ENCODE data around the gene MDH2. TPM values are rescaled to one million over a fixed set of nuclear protein-coding genes. Genes with fewer than 3 reads are reported as not detected.

MDH2 gene
- total and polyA plus RNA-seq, 2 experiments from 2014 or later, result 150 to 180 TPM

DNA sequence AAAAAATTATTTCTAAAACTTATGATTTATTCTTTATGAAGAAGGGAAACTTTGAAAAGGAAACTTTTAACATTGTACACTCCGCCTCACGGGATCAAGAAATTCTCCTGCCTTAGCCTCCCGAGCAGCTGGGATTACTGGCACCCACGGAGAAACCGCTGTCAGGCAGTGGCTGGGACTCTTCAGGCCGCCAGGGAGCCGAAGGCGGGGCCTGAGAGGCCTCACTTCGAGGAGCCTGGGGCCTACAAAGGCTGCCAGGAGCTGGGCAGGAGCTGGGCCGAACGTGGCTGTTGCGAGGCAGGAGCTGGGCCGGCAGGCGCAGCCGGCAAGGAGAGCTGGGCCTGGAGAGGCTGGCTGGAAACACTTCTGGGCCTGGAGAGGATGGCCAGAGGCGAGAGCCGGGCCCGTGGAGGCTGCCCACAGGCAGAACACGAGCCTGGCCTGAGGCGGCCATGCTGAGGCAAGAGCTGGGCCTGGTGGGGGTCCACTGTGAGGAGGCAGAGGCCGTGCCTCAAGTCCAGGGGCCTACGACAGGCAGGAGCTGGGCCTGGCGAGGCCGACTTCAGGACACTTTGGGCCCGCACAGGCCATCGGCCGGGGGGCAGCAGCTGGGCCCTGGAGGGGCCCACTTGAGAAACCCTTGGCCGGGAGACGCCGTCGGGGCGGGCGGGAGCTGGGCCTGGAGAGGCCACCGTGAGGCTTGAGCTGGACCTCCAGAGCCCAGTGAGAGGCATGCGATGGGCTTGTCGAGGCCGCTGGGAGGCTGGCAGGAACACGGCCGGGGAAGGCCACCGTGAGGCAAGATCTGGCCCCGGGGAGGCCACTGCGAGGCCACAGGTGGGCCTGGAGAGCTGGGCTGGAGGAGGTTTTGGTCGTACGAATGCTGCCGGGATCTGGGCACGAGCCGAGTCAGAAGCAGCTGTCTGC, 23.7 kb downstream of the MDH2 start:
- H3F3A ChIP-seq (replicated peaks; ENCODE audit: low read depth), result no peaks in the 10 kb centered on the region
- no peaks in the 10 kb centered on the region; the same call in 2 of the 3 replicates for H3K9me3 Mint-ChIP-seq
- H2AFZ ChIP-seq, result no peak overlapping the region

More for the DNA sequence above, 23.7 kb downstream of the MDH2 start:
- peaks cover 8% of the 10 kb centered on the region for H3K4me1 Mint-ChIP-seq
- Histone ChIP-seq H3K36me3 (ENCODE audit: insufficient read depth) (peaks cover 4% of the 10 kb centered on the region), H3K79me2 (replicated peaks; ENCODE audit: insufficient read depth) (no peaks in the 10 kb centered on the region), H3K9me2 (ENCODE audit: insufficient read depth) (no peaks in the 10 kb centered on the region), H3K4me3 (no peak overlapping the region), H4K20me1 (replicated peaks; ENCODE audit: insufficient read depth) (no peaks in the 10 kb centered on the region), H3K27me3 (ENCODE audit: insufficient read depth) (no peaks in the 10 kb centered on the region), H3K27ac (ENCODE audit: low read depth) (no peak overlapping the region), H3K4me2 (no peak overlapping the region), H3K4me1 (ENCODE audit: insufficient read depth) (no peaks in the 10 kb centered on the region)
- H3K27me3 Mint-ChIP-seq (ENCODE audit: insufficient read depth, low read depth, poor library complexity), result peaks cover 4% of the 10 kb centered on the region
- peaks cover 4% of the 10 kb centered on the region for H3K36me3 Mint-ChIP-seq (ENCODE audit: low read depth)
- ATAC-seq (no peak; the same call in 2 of the 3 replicates), DNase-seq (ENCODE audit: low spot score) (no peak)
- no peak overlapping the region for H3K4me3 Mint-ChIP-seq
- no peak overlapping the region for H3K27ac Mint-ChIP-seq
- TF ChIP-seq EZH2phosphoT487 (IDR thresholded peaks at IDR 0.05; ENCODE audit: unreplicated experiment), result no peak
- TF ChIP-seq STAT1 (IDR thresholded peaks at IDR 0.05; ENCODE audit: unreplicated experiment), result no peak
- TF ChIP-seq, protein P1, sequence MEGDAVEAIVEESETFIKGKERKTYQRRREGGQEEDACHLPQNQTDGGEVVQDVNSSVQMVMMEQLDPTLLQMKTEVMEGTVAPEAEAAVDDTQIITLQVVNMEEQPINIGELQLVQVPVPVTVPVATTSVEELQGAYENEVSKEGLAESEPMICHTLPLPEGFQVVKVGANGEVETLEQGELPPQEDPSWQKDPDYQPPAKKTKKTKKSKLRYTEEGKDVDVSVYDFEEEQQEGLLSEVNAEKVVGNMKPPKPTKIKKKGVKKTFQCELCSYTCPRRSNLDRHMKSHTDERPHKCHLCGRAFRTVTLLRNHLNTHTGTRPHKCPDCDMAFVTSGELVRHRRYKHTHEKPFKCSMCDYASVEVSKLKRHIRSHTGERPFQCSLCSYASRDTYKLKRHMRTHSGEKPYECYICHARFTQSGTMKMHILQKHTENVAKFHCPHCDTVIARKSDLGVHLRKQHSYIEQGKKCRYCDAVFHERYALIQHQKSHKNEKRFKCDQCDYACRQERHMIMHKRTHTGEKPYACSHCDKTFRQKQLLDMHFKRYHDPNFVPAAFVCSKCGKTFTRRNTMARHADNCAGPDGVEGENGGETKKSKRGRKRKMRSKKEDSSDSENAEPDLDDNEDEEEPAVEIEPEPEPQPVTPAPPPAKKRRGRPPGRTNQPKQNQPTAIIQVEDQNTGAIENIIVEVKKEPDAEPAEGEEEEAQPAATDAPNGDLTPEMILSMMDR (conservative IDR thresholded peaks at IDR 0.05; ENCODE audit: low read depth in 2 of 2), result no peak
- TF ChIP-seq, protein P2, sequence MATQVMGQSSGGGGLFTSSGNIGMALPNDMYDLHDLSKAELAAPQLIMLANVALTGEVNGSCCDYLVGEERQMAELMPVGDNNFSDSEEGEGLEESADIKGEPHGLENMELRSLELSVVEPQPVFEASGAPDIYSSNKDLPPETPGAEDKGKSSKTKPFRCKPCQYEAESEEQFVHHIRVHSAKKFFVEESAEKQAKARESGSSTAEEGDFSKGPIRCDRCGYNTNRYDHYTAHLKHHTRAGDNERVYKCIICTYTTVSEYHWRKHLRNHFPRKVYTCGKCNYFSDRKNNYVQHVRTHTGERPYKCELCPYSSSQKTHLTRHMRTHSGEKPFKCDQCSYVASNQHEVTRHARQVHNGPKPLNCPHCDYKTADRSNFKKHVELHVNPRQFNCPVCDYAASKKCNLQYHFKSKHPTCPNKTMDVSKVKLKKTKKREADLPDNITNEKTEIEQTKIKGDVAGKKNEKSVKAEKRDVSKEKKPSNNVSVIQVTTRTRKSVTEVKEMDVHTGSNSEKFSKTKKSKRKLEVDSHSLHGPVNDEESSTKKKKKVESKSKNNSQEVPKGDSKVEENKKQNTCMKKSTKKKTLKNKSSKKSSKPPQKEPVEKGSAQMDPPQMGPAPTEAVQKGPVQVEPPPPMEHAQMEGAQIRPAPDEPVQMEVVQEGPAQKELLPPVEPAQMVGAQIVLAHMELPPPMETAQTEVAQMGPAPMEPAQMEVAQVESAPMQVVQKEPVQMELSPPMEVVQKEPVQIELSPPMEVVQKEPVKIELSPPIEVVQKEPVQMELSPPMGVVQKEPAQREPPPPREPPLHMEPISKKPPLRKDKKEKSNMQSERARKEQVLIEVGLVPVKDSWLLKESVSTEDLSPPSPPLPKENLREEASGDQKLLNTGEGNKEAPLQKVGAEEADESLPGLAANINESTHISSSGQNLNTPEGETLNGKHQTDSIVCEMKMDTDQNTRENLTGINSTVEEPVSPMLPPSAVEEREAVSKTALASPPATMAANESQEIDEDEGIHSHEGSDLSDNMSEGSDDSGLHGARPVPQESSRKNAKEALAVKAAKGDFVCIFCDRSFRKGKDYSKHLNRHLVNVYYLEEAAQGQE (IDR thresholded peaks at IDR 0.05; ENCODE audit: unreplicated experiment), result no peak
- TF ChIP-seq ZNF114 (CRISPR knock-in tag; IDR thresholded peaks at IDR 0.05), result no peak
- TF ChIP-seq, protein P3, sequence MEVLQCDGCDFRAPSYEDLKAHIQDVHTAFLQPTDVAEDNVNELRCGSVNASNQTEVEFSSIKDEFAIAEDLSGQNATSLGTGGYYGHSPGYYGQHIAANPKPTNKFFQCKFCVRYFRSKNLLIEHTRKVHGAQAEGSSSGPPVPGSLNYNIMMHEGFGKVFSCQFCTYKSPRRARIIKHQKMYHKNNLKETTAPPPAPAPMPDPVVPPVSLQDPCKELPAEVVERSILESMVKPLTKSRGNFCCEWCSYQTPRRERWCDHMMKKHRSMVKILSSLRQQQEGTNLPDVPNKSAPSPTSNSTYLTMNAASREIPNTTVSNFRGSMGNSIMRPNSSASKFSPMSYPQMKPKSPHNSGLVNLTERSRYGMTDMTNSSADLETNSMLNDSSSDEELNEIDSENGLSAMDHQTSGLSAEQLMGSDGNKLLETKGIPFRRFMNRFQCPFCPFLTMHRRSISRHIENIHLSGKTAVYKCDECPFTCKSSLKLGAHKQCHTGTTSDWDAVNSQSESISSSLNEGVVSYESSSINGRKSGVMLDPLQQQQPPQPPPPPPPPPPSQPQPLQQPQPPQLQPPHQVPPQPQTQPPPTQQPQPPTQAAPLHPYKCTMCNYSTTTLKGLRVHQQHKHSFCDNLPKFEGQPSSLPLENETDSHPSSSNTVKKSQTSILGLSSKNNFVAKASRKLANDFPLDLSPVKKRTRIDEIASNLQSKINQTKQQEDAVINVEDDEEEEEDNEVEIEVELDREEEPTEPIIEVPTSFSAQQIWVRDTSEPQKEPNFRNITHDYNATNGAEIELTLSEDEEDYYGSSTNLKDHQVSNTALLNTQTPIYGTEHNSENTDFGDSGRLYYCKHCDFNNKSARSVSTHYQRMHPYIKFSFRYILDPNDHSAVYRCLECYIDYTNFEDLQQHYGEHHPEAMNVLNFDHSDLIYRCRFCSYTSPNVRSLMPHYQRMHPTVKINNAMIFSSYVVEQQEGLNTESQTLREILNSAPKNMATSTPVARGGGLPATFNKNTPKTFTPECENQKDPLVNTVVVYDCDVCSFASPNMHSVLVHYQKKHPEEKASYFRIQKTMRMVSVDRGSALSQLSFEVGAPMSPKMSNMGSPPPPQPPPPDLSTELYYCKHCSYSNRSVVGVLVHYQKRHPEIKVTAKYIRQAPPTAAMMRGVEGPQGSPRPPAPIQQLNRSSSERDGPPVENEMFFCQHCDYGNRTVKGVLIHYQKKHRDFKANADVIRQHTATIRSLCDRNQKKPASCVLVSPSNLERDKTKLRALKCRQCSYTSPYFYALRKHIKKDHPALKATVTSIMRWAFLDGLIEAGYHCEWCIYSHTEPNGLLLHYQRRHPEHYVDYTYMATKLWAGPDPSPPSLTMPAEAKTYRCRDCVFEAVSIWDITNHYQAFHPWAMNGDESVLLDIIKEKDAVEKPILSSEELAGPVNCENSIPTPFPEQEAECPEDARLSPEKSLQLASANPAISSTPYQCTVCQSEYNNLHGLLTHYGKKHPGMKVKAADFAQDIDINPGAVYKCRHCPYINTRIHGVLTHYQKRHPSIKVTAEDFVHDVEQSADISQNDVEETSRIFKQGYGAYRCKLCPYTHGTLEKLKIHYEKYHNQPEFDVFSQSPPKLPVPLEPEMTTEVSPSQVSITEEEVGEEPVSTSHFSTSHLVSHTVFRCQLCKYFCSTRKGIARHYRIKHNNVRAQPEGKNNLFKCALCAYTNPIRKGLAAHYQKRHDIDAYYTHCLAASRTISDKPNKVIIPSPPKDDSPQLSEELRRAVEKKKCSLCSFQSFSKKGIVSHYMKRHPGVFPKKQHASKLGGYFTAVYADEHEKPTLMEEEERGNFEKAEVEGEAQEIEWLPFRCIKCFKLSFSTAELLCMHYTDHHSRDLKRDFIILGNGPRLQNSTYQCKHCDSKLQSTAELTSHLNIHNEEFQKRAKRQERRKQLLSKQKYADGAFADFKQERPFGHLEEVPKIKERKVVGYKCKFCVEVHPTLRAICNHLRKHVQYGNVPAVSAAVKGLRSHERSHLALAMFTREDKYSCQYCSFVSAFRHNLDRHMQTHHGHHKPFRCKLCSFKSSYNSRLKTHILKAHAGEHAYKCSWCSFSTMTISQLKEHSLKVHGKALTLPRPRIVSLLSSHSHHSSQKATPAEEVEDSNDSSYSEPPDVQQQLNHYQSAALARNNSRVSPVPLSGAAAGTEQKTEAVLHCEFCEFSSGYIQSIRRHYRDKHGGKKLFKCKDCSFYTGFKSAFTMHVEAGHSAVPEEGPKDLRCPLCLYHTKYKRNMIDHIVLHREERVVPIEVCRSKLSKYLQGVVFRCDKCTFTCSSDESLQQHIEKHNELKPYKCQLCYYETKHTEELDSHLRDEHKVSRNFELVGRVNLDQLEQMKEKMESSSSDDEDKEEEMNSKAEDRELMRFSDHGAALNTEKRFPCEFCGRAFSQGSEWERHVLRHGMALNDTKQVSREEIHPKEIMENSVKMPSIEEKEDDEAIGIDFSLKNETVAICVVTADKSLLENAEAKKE (CRISPR knock-in tag; IDR thresholded peaks at IDR 0.05), result no peak
- TF ChIP-seq NANOG (IDR thresholded peaks at IDR 0.05; ENCODE audit: borderline replicate concordance), result no peak
- TF ChIP-seq, protein P4, sequence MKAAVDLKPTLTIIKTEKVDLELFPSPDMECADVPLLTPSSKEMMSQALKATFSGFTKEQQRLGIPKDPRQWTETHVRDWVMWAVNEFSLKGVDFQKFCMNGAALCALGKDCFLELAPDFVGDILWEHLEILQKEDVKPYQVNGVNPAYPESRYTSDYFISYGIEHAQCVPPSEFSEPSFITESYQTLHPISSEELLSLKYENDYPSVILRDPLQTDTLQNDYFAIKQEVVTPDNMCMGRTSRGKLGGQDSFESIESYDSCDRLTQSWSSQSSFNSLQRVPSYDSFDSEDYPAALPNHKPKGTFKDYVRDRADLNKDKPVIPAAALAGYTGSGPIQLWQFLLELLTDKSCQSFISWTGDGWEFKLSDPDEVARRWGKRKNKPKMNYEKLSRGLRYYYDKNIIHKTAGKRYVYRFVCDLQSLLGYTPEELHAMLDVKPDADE (IDR thresholded peaks at IDR 0.05), result no peak
- TF ChIP-seq ZNF331 (CRISPR knock-in tag; IDR thresholded peaks at IDR 0.05; ENCODE audit: low read depth), result no peak
- TF ChIP-seq CREB1 (CRISPR knock-in tag; IDR thresholded peaks at IDR 0.05; ENCODE audit: low read depth), result no peak
- no peak for TF ChIP-seq EZH2 (IDR thresholded peaks at IDR 0.05; ENCODE audit: low read depth, unreplicated experiment)
- no peak for TF ChIP-seq POLR2AphosphoS5 (IDR thresholded peaks at IDR 0.05; ENCODE audit: low read depth)
- no peak for TF ChIP-seq JUNB (IDR thresholded peaks at IDR 0.05; ENCODE audit: unreplicated experiment)
